GM19463 (cell line): ENCODE data around the gene FTCDNL1.

Experiments used
- ATAC-seq: cut with Tn5 transposase; IDR thresholded peaks from one replicate; pipeline ENCODE4 v1.9.1; 2021; ENCODE audit warnings: mild to moderate bottlenecking, moderate library complexity; ENCODE audit not compliant: unreplicated experiment

Gene FTCDNL1

GRCh38 chr2:199850718-199851500, at the start of gene FTCDNL1:
Gene FTCDNL1, minus strand, starts transcription at chr2:199851192. Its CDS starts 2,230 bp downstream, at chr2:199848962.
- peak; percentile 93 for ATAC-seq

DNA sequence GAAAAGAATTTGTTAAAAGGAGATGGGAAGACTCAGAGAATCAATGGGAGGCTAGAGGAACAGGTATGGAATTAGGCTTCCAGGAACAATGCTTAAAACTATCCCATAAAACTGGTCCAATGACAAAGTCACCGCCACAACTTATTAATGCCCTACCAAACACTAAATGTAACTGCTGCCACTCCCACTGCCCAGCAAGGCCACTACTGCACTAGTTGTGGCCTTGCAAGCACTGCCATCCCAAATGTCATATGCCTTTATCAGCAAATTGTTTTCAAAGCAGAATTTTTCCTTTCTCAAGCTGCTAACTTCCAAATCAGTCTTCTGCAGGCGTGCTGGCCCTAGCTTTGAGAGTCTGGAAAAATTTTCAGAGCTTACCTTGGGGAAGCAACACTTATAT, 45.6 kb upstream of the FTCDNL1 start:
- no peak for ATAC-seq

DNA sequence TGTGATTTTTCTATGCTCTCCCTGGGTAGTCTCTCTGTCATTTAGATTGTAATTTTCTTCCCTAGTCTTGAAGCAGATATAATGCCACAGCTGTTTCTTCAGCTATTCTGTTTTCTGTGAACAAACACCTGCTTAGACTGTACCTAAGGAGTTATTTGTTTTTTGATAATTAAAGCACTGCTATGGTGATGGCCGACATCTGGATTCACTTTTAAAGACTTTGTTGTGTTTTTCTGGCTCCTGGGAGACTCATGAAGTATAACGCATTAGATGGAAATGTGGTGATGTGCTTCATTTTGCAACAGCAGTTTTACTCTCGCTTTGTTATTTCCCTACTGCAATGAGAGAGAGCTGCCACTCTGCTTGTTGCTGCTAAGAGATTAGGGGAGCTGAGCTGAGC, 44.4 kb upstream of the FTCDNL1 start:
- no peak for ATAC-seq

DNA sequence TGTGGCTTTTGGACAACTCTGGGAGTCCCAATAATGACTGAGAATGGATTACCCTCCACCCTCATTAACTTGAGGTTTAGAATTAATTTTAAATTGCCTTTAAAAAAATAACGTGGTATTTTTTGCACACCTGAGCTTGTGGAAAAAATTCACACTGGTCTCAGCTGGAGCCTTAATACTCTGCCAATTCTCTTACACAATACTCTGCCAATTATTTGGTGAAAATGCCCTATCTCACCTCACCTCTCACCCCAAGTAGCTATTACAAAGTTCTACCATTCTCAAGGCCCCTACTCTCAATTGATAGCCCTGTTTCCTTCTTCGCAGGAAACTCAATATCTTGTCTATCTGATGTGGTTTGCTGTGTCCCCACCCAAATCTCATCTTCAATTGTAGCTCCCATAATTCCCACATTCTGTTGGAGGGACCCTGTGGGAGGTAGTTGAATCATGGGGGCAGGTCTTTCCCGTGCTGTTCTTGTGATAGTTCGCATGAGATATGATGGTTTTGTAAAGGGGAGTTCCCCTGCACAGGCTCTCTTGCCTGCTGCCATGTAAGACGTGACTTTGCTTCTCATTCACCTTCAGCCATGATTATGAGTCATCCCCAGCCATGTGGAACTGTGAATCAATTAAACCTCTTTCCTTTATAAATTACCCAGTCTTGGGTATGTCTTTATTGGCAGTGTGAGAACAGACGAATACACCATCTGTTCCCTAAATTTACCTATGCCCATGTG, 32.7 kb upstream of the FTCDNL1 start:
- ATAC-seq = no peak

GRCh38 chr2:199882667-199883066, 31.7 kb upstream of the FTCDNL1 start:
- ATAC-seq = no peak

DNA sequence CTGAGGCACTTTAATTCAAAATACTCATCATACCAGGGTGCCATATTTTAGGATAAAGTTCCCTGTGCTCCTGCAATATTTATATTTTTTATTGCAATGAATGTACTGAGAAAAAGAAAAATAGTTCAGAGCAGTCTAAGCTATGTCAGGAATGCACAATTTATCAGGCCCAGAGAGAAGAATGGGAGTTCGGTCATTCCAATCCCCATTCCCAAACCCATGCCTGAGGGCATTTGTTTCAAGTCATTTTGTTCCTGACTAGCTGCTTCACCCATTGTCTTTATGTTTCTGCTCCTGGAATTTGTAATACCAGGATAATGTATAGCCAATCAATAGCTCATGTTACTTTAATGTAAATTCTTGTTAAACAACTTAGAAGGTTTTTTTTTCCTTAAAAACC, 24.4 kb upstream of the FTCDNL1 start:
- ATAC-seq = no peak

GRCh38 chr2:199874209-199874608, 23.2 kb upstream of the FTCDNL1 start:
- no peak for ATAC-seq

DNA sequence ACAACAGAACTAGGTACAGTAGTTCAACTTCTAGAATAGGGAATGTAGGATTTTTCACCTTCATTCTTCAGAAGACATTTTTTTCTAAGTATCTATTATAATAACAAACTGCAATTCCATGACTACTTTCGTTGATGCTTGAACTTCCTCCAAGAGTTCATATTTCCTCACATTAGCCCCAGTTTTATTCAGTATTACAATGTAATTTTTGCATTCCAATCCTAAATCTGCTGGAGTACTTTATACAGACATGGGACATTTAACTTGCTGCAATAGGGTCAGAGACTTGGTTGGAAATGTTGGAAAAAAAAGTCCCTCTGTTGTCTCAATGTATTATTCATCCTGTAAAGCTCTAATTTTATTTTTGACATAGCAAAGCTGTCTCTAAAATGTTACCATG, 19.6 kb upstream of the FTCDNL1 start:
- ATAC-seq = no peak

- ATAC-seq = no peak
These were observed 18.7 kb upstream of the FTCDNL1 start for GRCh38 chr2:199869653-199870052.

- ATAC-seq = no peak
These were observed 18.2 kb upstream of the FTCDNL1 start for GRCh38 chr2:199869227-199869541.

- ATAC-seq = no peak
These were observed 17.6 kb upstream of the FTCDNL1 start for GRCh38 chr2:199868431-199869226.

DNA sequence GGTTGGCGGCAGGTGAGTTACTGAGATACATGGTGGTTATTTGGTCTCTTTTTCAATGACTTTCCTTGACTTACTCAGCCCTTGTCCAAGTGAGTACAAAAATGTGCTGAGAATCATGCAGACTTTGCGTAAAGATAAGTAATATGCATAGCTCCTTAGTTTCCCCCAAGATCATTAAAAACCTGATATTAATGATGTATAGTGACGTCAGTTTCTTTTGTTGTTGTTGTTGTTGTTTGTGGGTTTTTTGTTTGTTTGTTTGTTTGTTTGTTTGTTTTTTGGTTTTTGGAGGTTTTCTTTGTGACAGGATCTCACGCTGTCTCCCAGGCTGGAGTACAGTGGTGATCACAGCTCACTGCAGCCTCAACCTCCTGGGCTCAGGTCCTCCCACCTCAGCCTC, 14.9 kb upstream of the FTCDNL1 start:
- ATAC-seq = no peak

GRCh38 chr2:199862788-199863187, 11.8 kb upstream of the FTCDNL1 start:
- ATAC-seq = no peak

DNA sequence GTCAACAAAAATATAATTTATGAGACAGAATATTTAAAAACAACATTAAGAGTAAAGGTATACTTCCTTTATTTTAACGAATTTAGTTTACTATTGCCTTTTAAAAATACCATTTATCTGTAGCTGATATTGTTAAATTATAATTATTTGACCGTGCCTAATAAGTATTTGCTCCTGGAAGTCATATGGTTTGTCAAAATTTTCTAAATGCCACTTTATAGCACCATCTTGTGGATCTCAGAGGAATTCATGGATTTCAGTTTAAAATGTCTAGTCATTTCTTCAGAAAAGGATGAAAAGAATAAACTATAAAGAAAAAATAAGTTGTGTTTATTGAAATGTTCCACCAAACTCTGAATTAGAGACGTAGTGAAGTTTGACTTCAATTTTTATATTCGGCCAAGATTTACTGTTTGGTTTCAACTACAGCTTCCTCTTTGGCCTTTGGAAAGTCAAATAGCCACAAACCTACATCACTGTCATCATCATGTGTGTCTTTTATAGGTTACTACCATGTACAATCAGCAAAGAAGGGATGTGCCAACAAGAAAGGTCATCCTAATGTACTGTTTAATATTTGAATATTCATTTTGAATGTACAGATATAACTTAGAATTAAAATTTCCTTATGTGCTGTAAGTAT, 10.3 kb upstream of the FTCDNL1 start:
- no peak for ATAC-seq

DNA sequence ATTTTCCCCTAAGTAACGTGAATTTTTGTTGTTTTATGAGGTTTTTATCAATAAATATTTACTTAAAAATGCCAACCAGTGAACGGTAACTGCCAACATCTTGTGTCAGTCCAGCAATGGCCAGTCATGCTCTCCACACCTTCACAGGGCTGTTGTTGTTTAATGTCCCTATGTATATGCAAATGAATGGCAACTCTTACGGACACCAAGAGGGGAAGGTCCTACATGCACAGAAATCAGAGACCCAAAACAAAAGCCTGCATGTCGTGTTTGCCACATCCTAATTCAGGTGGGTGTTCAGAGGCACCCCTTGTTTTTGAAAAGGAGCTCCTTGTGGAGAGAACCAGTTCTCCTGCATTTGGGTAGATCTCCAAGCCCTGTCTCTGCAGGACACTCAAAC, 4.8 kb upstream of the FTCDNL1 start:
- no peak for ATAC-seq

GRCh38 chr2:199851883-199852282, 891 bp upstream of the FTCDNL1 start:
- no peak for ATAC-seq

DNA sequence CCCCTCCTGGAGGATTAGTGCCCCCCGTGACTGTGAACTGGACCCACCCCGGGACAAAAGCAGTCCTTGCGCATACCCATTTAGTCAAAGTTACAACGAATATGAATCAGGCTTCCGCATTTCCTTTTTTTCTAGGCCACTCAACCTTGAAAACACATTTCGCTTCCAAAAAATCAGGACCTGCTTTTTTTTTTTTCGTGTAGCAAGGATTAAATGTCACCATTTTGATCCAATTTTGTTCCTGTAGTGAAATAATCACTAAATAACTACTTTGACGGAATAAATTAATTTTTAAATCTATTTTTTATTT, 464 bp upstream of the FTCDNL1 start:
- no peak for ATAC-seq

DNA sequence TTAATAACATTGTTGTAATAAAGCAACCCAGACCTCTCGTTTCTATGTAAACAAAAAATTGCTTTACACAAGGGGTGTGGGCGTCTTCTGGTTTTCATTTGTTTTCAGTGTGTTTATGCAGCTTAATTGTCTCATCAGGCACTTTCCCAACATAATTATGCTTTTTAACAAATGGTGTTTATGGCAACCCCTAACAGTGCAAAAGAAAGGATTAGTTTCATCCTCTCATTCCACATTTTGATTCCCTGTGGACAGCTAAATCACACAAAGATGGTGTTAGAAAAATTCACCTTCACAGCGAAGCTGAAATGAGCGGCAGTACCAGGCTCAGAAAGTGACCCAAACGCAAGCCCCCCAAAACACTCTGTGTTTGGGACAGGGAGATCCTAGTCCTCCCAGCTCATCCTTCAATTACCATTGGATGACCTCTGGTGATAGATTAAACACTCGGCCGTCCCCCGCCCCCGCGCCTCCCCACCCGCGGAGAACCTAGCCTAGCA, 724 bp downstream of the FTCDNL1 start:
- no peak for ATAC-seq

- no peak for ATAC-seq
These were observed 2.4 kb downstream of the FTCDNL1 start for GRCh38 chr2:199848389-199849130.

GRCh38 chr2:199847181-199847864, 3.7 kb downstream of the FTCDNL1 start:
- no peak for ATAC-seq
